Mesendoderm (in vitro differentiated cells): ENCODE results near the gene KNG1.
"Not testable (repeated sequence)": the region's sequence is repeated elsewhere in the genome, so short reads cannot be mapped to it uniquely, and the experiment has no call there.

Experiments
- DNase-seq: peaks from one replicate; pipeline ENCODE4 v3.0.0; 2013
- H2AK5ac ChIP-seq: 2 replicates; pipeline ENCODE4 v1.6.1; 2013; ENCODE audit warnings: low read length, inconsistent platforms
- H2BK120ac ChIP-seq: 2 replicates; pipeline ENCODE4 v1.6.1; 2013; ENCODE audit warnings: low read depth, mild to moderate bottlenecking, low read length, moderate library complexity, mixed read lengths
- H2BK15ac ChIP-seq: replicated peaks from 2 replicates; pipeline ENCODE4 v1.6.1; 2013; ENCODE audit warnings: low read depth, mild to moderate bottlenecking, moderate library complexity
- H2BK5ac ChIP-seq: 2 replicates; pipeline ENCODE4 v1.6.1; 2013; ENCODE audit warnings: low read length, inconsistent platforms
- H3K18ac ChIP-seq: 2 replicates; pipeline ENCODE4 v1.6.1; 2013; ENCODE audit warnings: mild to moderate bottlenecking, low read length, mixed read lengths
- H3K23ac ChIP-seq: one replicate; pipeline ENCODE4 v1.6.1; 2013; ENCODE audit warnings: low read length
- H3K27ac ChIP-seq: 2 replicates; pipeline ENCODE4 v1.5.1; 2013; ENCODE audit warnings: low read depth, mild to moderate bottlenecking, inconsistent platforms, low read length, moderate library complexity
- H3K27me3 ChIP-seq: 2 replicates; pipeline ENCODE4 v1.6.1; 2013; ENCODE audit warnings: low read length, control low read depth, mild to moderate bottlenecking, inconsistent platforms; ENCODE audit not compliant: insufficient read depth, poor library complexity
- H3K36me3 ChIP-seq: 2 replicates; pipeline ENCODE4 v1.6.1; 2013; ENCODE audit warnings: low read length, inconsistent platforms; ENCODE audit not compliant: control insufficient read depth, insufficient read depth
- H3K4ac ChIP-seq: one replicate; pipeline ENCODE4 v1.6.1; 2013; ENCODE audit warnings: low read depth, mild to moderate bottlenecking, low read length, moderate library complexity
- H3K4me1 ChIP-seq: 2 replicates; pipeline ENCODE4 v1.6.1; 2013; ENCODE audit warnings: low read depth, low read length, inconsistent platforms; ENCODE audit not compliant: control insufficient read depth
- H3K4me2 ChIP-seq: 2 replicates; pipeline ENCODE4 v1.6.1; 2013; ENCODE audit warnings: low read length
- H3K4me3 ChIP-seq: 2 replicates; pipeline ENCODE4 v1.5.1; 2013; ENCODE audit warnings: mild to moderate bottlenecking, low read length
- H3K56ac ChIP-seq: one replicate; pipeline ENCODE4 v1.6.1; 2013; ENCODE audit warnings: low read length
- H3K79me1 ChIP-seq: 2 replicates; pipeline ENCODE4 v1.6.1; 2013; ENCODE audit warnings: low read length, inconsistent platforms
- H3K79me2 ChIP-seq: 2 replicates; pipeline ENCODE4 v1.6.1; 2013; ENCODE audit warnings: mild to moderate bottlenecking, low read length; ENCODE audit not compliant: control insufficient read depth, insufficient read depth
- H3K9ac ChIP-seq: 2 replicates; pipeline ENCODE4 v1.6.1; 2013; ENCODE audit warnings: low read length, inconsistent platforms
- H4K5ac ChIP-seq: one replicate; pipeline ENCODE4 v1.6.1; 2013; ENCODE audit warnings: low read length
- H4K8ac ChIP-seq: one replicate; pipeline ENCODE4 v1.6.1; 2013; ENCODE audit warnings: low read depth, mild to moderate bottlenecking, control low read depth, low read length, moderate library complexity
- WGBS: extraction: QIAGEN DNeasy Blood & Tissue Kit; methylation state at CpG from one replicate; pipeline ENCODE4 v1.1.7; 2013; ENCODE audit warnings: low lambda C conversion rate, missing lambda C conversion rate; ENCODE audit not compliant: insufficient coverage; ENCODE audit errors: extremely low coverage; 5-methylcytosine and 5-hydroxymethylcytosine counted together

The KNG1 gene

GRCh38 chr3:186700267-186700666 lies 16.9 kb upstream of the KNG1 start:
- Histone ChIP-seq H2BK120ac (no peak overlapping the region), H2AK5ac (no peak overlapping the region), H3K27me3 (no peaks in the 10 kb centered on the region), H3K4me1 (no peaks in the 10 kb centered on the region), H3K18ac (no peak overlapping the region), H3K4me3 (no peak overlapping the region), H3K36me3 (no peaks in the 10 kb centered on the region), H4K8ac (no peak overlapping the region), H4K5ac (no peak overlapping the region), H3K79me1 (no peaks in the 10 kb centered on the region), H3K79me2 (no peaks in the 10 kb centered on the region), H3K4ac (no peak overlapping the region), H3K4me2 (no peak overlapping the region), H3K56ac (no peak overlapping the region), H3K27ac (no peak overlapping the region), H3K23ac (no peak overlapping the region), H2BK5ac (no peak overlapping the region), H3K9ac (no peak overlapping the region), H2BK15ac (no peak overlapping the region)
- WGBS = no CpG with 5 or more reads among the region's 3 CpGs
- DNase-seq = no peak

GRCh38 chr3:186702451-186702850 lies 14.7 kb upstream of the KNG1 start:
- H3K27ac ChIP-seq, H3K9ac ChIP-seq, H3K23ac ChIP-seq, H3K4me1 ChIP-seq, H3K36me3 ChIP-seq, H2BK120ac ChIP-seq, H2BK15ac ChIP-seq, H3K79me2 ChIP-seq, H3K4me3 ChIP-seq, H3K56ac ChIP-seq, H3K4me2 ChIP-seq, H3K18ac ChIP-seq, H3K4ac ChIP-seq, H2BK5ac ChIP-seq, H3K27me3 ChIP-seq, H2AK5ac ChIP-seq, H4K5ac ChIP-seq, H3K79me1 ChIP-seq, DNase-seq, H4K8ac ChIP-seq: not testable (repeated sequence)

GRCh38 chr3:186705882-186706780 lies 11.0 kb upstream of the KNG1 start:
- no peak overlapping the region for H2AK5ac ChIP-seq
- no peak overlapping the region for H3K23ac ChIP-seq
- no peaks in the 10 kb centered on the region for H3K79me2 ChIP-seq
- no peak overlapping the region for H3K4me2 ChIP-seq
- no peak overlapping the region for H3K4me3 ChIP-seq
- H4K8ac ChIP-seq = no peak overlapping the region
- H3K56ac ChIP-seq = no peak overlapping the region
- H3K18ac ChIP-seq = no peak overlapping the region
- no peak overlapping the region for H2BK120ac ChIP-seq
- DNase-seq = no peak
- no CpG with 5 or more reads among the region's 6 CpGs for WGBS
- H4K5ac ChIP-seq = no peak overlapping the region
- no peak overlapping the region for H3K27ac ChIP-seq
- no peak overlapping the region for H3K9ac ChIP-seq
- no peak overlapping the region for H2BK15ac ChIP-seq
- H3K36me3 ChIP-seq = no peaks in the 10 kb centered on the region
- no peaks in the 10 kb centered on the region for H3K79me1 ChIP-seq
- H3K27me3 ChIP-seq = no peaks in the 10 kb centered on the region
- no peak overlapping the region for H2BK5ac ChIP-seq
- no peak overlapping the region for H3K4ac ChIP-seq
- no peaks in the 10 kb centered on the region for H3K4me1 ChIP-seq

GRCh38 chr3:186708983-186709679 lies 8.0 kb upstream of the KNG1 start:
- no peak for DNase-seq
- Histone ChIP-seq H3K4me2 (no peak overlapping the region), H4K5ac (no peak overlapping the region), H2AK5ac (no peak overlapping the region), H3K56ac (no peak overlapping the region), H3K4ac (no peak overlapping the region), H2BK120ac (no peak overlapping the region), H3K9ac (no peak overlapping the region), H2BK15ac (no peak overlapping the region), H3K23ac (no peak overlapping the region), H3K4me1 (no peaks in the 10 kb centered on the region), H3K27ac (no peak overlapping the region), H3K18ac (no peak overlapping the region), H3K79me2 (no peaks in the 10 kb centered on the region), H3K36me3 (no peaks in the 10 kb centered on the region), H2BK5ac (no peak overlapping the region), H4K8ac (no peak overlapping the region), H3K4me3 (no peak overlapping the region), H3K79me1 (no peaks in the 10 kb centered on the region), H3K27me3 (no peaks in the 10 kb centered on the region)
- WGBS = no CpG with 5 or more reads among the region's 6 CpGs

- not testable (repeated sequence) for H3K4me3 ChIP-seq, H3K23ac ChIP-seq, DNase-seq, H3K4me2 ChIP-seq, H3K9ac ChIP-seq, H3K56ac ChIP-seq, H3K79me2 ChIP-seq, H2BK120ac ChIP-seq, H2AK5ac ChIP-seq, H3K79me1 ChIP-seq, H3K27me3 ChIP-seq, H3K4me1 ChIP-seq, H2BK5ac ChIP-seq, H3K18ac ChIP-seq, H3K4ac ChIP-seq, H4K5ac ChIP-seq, H3K27ac ChIP-seq, H3K36me3 ChIP-seq, H4K8ac ChIP-seq, H2BK15ac ChIP-seq
- no CpG with 5 or more reads among the region's 4 CpGs for WGBS
Observed at GRCh38 chr3:186710694-186711093, 6.5 kb upstream of the KNG1 start.
